Activated T-cell treated with anti-CD3 and anti-CD28 coated beads, Interleukin-2, amount 50 U/mL, for 72 hours (primary cell): Measurements from ENCODE around the gene SLK. TPM values are rescaled to one million over a fixed set of nuclear protein-coding genes. Genes with fewer than 3 reads are reported as not detected.

ENCODE experiments used
- ATAC-seq, 2 donors: fragments of 150-1000 bp; cut with Tn5 transposase; replicated peaks in 1 of 2; 2 replicates each; pipeline ENCODE4 v1.10.0; 2021; ENCODE audit warnings: moderate library complexity in 2 of 2, mild to moderate bottlenecking in 1 of 2
- DNase-seq, 2 donors: peaks; one replicate each; pipeline ENCODE4 v3.0.0; 2021 to 2022; ENCODE audit warnings: mixed read lengths in 1 of 2
- H3K27ac Mint-ChIP-seq: one replicate; pipeline ENCODE4 v1.8.0; 2022; ENCODE audit warnings: mild to moderate bottlenecking, moderate library complexity, mixed read lengths
- H3K27me3 Mint-ChIP-seq: one replicate; pipeline ENCODE4 v1.8.0; 2022; ENCODE audit warnings: low read depth, mixed read lengths
- H3K36me3 Mint-ChIP-seq, 2 donors: one replicate each; pipeline ENCODE4 v1.8.0; 2022; ENCODE audit warnings: mixed read lengths in 2 of 2, mild to moderate bottlenecking in 1 of 2; ENCODE audit not compliant: insufficient read depth in 2 of 2
- H3K4me1 Mint-ChIP-seq: one replicate; pipeline ENCODE4 v1.8.0; 2022; ENCODE audit warnings: low read depth, mixed read lengths
- H3K4me3 Mint-ChIP-seq, 2 donors: one replicate each; pipeline ENCODE4 v1.8.0; 2022; ENCODE audit warnings: mild to moderate bottlenecking in 2 of 2, mixed read lengths in 2 of 2, moderate library complexity in 2 of 2
- H3K9me3 Mint-ChIP-seq, 2 donors: one replicate each; pipeline ENCODE4 v1.8.0; 2022; ENCODE audit warnings: mixed read lengths in 2 of 2
- total RNA-seq, 2 donors: library from RNA; stranded (reverse); gene quantifications; one replicate each; pipeline ENCODE4 v1.2.3, GENCODE V29; 2022

SLK gene
- total RNA-seq, 2 donors from 2014 or later, result 22.5 to 25.1 TPM

DNA sequence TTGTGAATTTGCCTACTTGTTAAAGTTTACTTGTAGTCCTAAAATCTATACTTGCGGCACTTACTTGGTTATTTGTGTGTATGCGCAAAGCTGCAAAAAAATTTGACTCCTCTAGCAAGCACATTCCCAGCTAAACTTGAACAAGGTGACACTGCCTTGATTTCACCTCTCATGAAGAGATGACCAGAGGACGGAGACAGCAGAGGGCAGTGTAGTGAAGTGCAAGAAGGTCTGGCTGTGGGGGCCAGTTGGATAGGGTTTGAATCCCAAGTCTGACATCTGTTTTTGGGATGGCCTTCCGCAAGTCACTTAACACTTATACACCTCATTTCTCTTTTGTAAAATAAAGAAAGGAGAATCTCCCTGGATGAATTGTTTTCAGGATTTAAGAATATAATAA lies 15.7 kb downstream of the SLK start:
- no peaks in the 10 kb centered on the region for H3K9me3 Mint-ChIP-seq
- DNase-seq, result no peak
- H3K27me3 Mint-ChIP-seq, result no peaks in the 10 kb centered on the region
- no peak for ATAC-seq
- peaks cover 74% of the 10 kb centered on the region for H3K4me1 Mint-ChIP-seq
- H3K36me3 Mint-ChIP-seq, result no peaks in the 10 kb centered on the region
- no peak overlapping the region for H3K27ac Mint-ChIP-seq
- H3K4me3 Mint-ChIP-seq, result peak overlapping the region in 1 of 2 donors; percentile 39

DNA sequence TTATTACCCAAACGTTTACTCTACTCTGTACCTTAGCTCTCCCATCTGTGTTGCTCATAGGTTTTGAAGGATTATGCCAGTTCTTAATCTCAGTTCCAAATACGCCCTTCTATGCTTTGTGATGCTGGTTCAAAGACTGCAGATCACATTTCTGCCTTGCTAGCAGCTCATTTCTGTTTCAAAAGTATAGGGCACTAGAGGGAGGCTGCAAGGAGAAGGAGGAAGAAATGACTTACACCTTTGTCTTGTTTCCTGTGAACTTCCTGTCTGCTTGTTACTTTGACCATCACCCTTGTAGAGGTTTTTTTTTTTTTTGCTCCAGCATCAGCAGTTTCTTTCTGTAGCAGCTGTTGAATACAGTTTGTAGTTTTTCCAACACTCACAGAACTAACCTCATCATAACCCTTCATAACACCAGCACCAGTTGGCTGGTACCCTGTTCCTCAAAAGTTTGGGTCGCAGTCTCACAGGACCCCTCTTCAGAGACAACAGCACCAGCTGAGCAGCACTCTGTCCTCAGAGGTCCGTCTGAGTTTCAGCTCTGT lies 16.5 kb downstream of the SLK start:
- H3K36me3 Mint-ChIP-seq, result no peaks in the 10 kb centered on the region
- peak overlapping the region; percentile 72 to 84 for H3K4me3 Mint-ChIP-seq
- H3K27me3 Mint-ChIP-seq, result no peaks in the 10 kb centered on the region
- peak; percentile 86 to 92 for ATAC-seq
- peaks cover 79% of the 10 kb centered on the region for H3K4me1 Mint-ChIP-seq
- H3K9me3 Mint-ChIP-seq, result no peaks in the 10 kb centered on the region
- peak overlapping the region; percentile 86 for H3K27ac Mint-ChIP-seq
- no peak for DNase-seq

DNA sequence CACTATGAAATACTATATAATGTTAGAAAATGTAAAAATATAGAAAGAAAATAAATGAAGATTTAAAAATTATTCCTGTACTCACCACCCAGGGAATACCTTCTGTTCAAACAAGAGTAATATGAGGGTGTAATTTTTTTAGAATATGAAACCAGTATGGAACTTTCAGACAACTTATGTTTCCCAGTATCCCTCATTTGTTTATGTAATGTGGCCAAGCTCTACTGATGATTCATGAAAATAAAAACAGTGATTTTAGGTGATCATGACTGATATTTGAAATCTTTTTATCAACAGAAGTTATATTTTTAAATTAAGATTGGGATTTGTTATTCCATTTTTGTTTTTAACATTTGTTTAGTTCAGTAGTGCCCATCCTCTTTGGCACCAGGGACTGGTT lies 18.8 kb downstream of the SLK start:
- H3K27ac Mint-ChIP-seq, result no peak overlapping the region
- no peak for ATAC-seq
- H3K4me1 Mint-ChIP-seq, result peaks cover 79% of the 10 kb centered on the region
- no peaks in the 10 kb centered on the region for H3K27me3 Mint-ChIP-seq
- no peak for DNase-seq
- peaks cover 0 to 1% of the 10 kb centered on the region in 2 donors for H3K36me3 Mint-ChIP-seq
- no peak overlapping the region for H3K4me3 Mint-ChIP-seq
- H3K9me3 Mint-ChIP-seq, result no peaks in the 10 kb centered on the region

DNA sequence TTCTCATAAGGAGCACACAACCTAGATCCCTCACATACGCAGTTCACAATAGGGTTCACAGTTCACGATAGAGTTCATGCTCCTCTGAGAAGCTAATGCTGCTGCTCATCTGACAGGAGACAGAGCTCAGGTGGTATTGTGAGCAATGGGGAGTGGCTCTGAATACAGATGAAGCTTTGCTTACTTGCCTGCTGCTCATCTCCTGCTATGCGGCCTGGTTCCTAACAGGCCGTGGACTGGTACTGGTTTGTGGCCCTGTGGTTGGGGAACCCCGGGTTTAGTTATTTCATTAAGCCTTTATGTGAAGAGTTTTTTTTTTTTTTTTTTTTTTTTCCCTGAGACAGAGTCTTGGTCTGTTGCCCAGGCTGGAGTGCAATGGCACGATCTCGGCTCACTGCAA lies 19.4 kb downstream of the SLK start:
- Mint-ChIP-seq H3K4me3 (peak overlapping the region; percentile 27 to 34), H3K27ac (peak overlapping the region; percentile 86), H3K36me3 (peaks cover 0 to 1% of the 10 kb centered on the region in 2 donors), H3K27me3 (no peaks in the 10 kb centered on the region), H3K4me1 (peaks cover 72% of the 10 kb centered on the region), H3K9me3 (no peaks in the 10 kb centered on the region)
- peak; percentile 34 to 50 for DNase-seq
- ATAC-seq, result peak; percentile 72 to 74

DNA sequence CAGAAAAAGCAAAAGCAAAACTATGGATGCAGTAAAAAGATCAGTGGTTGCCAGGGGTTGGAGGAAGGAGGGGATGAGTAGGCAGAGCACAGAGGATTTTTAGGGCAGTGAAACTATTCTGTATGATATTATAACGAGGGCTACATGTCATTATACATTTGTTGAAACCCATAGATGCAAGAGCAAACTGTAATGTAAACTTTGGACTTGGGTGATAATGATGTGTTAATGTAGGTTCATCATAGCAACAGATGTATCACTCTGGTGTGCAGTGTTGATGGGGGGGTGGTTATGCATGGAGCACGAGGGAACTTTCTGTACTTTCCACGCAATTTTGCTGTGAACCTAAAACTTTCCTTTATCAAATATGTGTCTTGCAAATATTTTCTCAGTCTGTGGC lies 23.2 kb downstream of the SLK start:
- DNase-seq (no peak), ATAC-seq (no peak)
- Mint-ChIP-seq H3K27ac (no peak overlapping the region), H3K4me3 (peak overlapping the region in 1 of 2 donors; percentile 12), H3K9me3 (no peaks in the 10 kb centered on the region), H3K27me3 (no peaks in the 10 kb centered on the region), H3K36me3 (peaks cover 4% of the 10 kb centered on the region in 2 donors), H3K4me1 (peaks cover 48% of the 10 kb centered on the region)

DNA sequence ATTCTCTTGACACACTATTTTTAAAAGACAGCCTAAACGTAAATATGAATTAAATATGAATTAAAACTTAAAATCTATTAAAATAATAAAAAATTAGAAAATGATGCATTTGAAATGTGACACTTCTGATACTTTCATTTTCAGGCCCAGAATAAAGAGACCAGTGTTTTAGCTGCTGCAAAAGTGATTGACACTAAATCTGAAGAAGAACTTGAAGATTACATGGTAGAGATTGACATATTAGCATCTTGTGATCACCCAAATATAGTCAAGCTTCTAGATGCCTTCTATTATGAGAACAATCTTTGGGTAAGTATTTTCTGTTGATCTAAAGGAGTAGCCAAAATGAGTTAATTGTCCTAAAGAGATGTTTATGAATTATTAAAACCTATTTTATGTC lies 23.6 kb downstream of the SLK start:
- H3K4me1 Mint-ChIP-seq, result peaks cover 44% of the 10 kb centered on the region
- DNase-seq (no peak), ATAC-seq (no peak)
- H3K27ac Mint-ChIP-seq, result no peak overlapping the region
- H3K9me3 Mint-ChIP-seq, result no peaks in the 10 kb centered on the region
- H3K36me3 Mint-ChIP-seq, result peaks cover 4% of the 10 kb centered on the region in 2 donors
- no peaks in the 10 kb centered on the region for H3K27me3 Mint-ChIP-seq
- H3K4me3 Mint-ChIP-seq, result no peak overlapping the region

DNA sequence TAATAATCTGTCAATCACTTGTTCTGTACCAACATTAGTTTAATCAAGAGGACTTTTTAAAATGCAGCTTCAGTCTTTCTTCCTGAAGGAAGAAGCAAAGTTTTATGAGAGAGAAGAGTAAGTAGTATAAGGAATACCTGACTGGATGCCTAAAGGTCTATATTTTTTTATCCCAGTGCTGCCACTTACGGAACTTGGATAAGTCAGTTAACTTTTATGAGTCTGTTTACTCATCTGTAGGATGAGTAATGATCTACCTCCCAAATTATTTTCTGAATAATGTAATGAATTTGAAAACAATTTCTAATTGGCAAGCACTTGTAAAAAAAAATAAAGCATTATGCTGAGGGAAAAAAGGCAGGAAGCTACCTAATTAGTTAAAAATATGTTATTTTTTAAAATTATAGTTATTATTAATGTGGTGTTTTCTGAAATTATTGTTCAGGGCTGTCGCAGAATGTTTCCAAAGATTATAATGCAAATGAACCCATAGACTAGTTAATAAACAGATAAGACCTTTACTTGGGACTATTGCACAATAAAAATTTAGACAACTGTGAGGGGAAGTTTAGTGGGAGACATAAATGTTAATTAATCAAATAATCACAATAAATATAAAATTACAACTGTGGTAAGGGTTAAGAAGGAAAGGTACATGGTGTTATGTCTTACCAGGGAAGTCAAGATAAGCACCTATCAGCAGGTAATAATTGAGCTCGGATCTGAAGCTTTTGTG lies 24.6 kb downstream of the SLK start:
- H3K9me3 Mint-ChIP-seq, result no peaks in the 10 kb centered on the region
- ATAC-seq, result no peak
- no peak overlapping the region for H3K27ac Mint-ChIP-seq
- peaks cover 4 to 6% of the 10 kb centered on the region in 2 donors for H3K36me3 Mint-ChIP-seq
- H3K4me1 Mint-ChIP-seq, result peaks cover 36% of the 10 kb centered on the region
- H3K4me3 Mint-ChIP-seq, result no peak overlapping the region
- no peaks in the 10 kb centered on the region for H3K27me3 Mint-ChIP-seq
- no peak for DNase-seq

DNA sequence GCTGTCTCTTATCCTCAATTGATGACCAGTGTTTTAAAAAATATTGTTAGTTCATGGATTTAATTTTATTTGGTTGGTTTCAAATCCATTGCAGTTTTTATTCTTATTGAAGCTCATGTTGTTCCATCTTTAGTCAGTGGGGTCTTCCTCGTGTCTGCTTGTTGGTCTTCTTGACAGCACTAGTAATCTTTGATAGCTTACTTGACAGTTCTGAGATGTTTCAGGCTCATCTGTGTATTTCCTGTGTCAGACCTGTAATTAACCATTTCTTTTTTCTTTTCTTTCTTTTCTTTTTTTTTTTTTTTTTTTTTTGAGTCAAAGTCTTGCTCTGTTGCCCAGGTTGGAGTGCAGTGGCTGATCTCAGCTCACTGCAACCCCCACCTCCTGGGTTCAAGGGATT lies 28.2 kb downstream of the SLK start:
- no peaks in the 10 kb centered on the region for H3K27me3 Mint-ChIP-seq
- H3K9me3 Mint-ChIP-seq, result no peaks in the 10 kb centered on the region
- peaks cover 6 to 10% of the 10 kb centered on the region in 2 donors for H3K36me3 Mint-ChIP-seq
- ATAC-seq (no peak), DNase-seq (no peak)
- no peak overlapping the region for H3K27ac Mint-ChIP-seq
- H3K4me1 Mint-ChIP-seq, result peaks cover 13% of the 10 kb centered on the region
- no peak overlapping the region for H3K4me3 Mint-ChIP-seq

DNA sequence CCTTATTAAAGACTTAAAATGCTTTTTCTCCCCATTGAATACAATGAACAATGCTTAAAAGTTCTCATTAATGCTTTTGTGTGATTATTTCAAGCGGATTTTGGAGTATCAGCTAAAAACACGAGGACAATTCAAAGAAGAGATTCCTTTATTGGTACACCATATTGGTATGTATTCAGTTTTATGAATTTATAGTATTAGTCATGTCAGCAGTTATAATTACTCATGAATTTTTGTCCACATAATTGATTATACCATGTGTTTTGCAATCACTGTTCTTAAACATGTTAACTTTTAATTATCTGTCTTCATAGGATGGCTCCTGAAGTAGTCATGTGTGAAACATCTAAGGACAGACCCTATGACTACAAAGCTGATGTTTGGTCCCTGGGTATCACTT lies 31.9 kb downstream of the SLK start:
- no peaks in the 10 kb centered on the region for H3K9me3 Mint-ChIP-seq
- no peak overlapping the region for H3K4me3 Mint-ChIP-seq
- peaks cover 21% of the 10 kb centered on the region for H3K4me1 Mint-ChIP-seq
- ATAC-seq, result no peak
- H3K27me3 Mint-ChIP-seq, result no peaks in the 10 kb centered on the region
- peaks cover 10 to 23% of the 10 kb centered on the region in 2 donors for H3K36me3 Mint-ChIP-seq
- H3K27ac Mint-ChIP-seq, result no peak overlapping the region
- no peak for DNase-seq

DNA sequence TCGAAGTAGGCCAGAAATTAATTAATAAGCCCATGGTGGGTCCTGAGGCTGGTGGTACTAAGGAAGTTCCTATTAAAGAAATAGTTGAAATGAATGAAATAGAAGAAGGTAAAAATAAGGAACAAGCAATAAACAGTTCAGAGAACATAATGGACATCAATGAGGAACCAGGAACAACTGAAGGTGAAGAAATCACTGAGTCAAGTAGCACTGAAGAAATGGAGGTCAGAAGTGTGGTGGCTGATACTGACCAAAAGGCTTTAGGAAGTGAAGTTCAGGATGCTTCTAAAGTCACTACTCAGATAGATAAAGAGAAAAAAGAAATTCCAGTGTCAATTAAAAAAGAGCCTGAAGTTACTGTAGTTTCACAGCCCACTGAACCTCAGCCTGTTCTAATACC lies 36.0 kb downstream of the SLK start:
- ATAC-seq (no peak), DNase-seq (no peak)
- Mint-ChIP-seq H3K27me3 (no peaks in the 10 kb centered on the region), H3K36me3 (peaks cover 5 to 19% of the 10 kb centered on the region in 2 donors), H3K27ac (peak overlapping the region; percentile 36), H3K9me3 (no peaks in the 10 kb centered on the region), H3K4me1 (peaks cover 9% of the 10 kb centered on the region), H3K4me3 (no peak overlapping the region)

DNA sequence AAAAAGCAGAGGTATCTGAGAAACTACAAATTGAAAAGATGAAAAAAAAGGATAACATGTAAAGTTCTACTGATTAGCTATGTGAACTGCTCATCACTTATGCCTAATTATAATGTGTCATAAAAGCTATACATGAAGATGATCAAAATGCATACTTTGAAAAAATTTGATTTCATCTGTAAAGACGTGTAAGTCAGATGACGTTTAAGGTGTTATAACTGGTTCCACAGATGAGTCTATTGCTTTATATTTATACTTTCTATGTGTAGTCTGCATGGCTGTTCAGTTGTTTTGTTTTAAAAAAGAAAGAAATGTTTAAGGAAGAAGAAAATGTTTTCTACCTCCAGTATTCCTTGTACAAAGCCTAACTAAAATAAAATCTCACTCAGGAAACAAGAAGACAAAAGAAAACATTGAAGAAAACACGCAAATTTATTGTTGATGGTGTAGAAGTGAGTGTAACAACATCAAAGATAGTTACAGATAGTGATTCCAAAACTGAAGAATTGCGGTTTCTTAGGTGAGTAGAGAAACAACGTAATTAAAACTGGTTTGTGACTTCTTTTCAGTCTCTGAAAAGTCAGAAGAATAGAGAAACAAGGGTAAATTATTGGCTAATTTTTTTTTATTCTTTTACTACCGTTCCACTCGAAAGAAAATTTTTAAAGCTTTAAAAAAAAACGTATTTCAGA lies 38.4 kb downstream of the SLK start:
- H3K27me3 Mint-ChIP-seq, result no peaks in the 10 kb centered on the region
- peak overlapping the region in 1 of 2 donors; percentile 73 for H3K4me3 Mint-ChIP-seq
- peaks cover 5 to 21% of the 10 kb centered on the region in 2 donors for H3K36me3 Mint-ChIP-seq
- H3K9me3 Mint-ChIP-seq, result no peaks in the 10 kb centered on the region
- peaks cover 9% of the 10 kb centered on the region for H3K4me1 Mint-ChIP-seq
- no peak for DNase-seq
- peak overlapping the region; percentile 84 for H3K27ac Mint-ChIP-seq
- ATAC-seq, result peak in 1 of 2 donors; percentile 72

DNA sequence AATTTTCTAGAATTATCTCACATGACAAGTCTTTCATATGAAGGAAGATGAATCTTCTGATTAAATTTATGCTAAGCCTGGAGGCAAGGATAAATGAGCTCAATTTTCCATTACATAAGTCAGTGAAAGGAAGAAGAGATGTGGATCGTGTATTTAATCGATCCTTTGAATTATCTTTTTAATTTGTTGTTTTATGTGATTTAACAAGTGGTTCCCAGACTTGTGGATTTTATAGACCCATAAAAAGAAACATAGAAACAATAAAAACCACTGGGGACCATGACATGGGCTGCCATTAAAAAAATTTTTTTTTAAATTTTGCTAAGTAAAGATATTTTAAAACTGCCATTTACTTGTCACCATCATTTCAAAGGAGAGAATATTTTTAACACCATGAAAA lies 45.0 kb downstream of the SLK start:
- ATAC-seq (no peak), DNase-seq (no peak)
- Mint-ChIP-seq H3K4me1 (no peaks in the 10 kb centered on the region), H3K4me3 (no peak overlapping the region), H3K9me3 (no peaks in the 10 kb centered on the region), H3K27ac (no peak overlapping the region), H3K36me3 (peaks cover 2% of the 10 kb centered on the region in 2 donors), H3K27me3 (no peaks in the 10 kb centered on the region)

DNA sequence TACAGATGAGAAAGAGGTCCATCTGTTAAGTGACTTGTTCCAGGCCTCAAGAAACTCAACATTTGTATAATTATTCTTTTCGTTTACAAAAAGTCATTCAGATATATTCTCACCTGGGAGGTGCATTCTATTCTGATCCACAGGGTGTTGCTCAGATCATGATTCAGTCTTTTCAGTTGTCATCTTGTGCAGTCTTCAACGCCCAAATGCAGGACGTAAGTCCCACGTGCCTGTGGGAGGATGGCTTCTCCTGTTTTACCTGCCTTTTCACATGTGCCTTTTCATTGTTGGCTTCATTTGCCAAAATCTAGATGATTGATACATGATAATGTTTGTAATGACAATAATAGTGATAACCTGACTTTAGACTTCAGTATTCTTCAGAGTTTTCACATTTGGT lies 46.5 kb downstream of the SLK start:
- H3K27me3 Mint-ChIP-seq, result no peaks in the 10 kb centered on the region
- no peak overlapping the region for H3K4me3 Mint-ChIP-seq
- DNase-seq (no peak), ATAC-seq (no peak)
- no peaks in the 10 kb centered on the region for H3K9me3 Mint-ChIP-seq
- H3K36me3 Mint-ChIP-seq, result peaks cover 2 to 7% of the 10 kb centered on the region in 2 donors
- H3K27ac Mint-ChIP-seq, result no peak overlapping the region
- peaks cover 6% of the 10 kb centered on the region for H3K4me1 Mint-ChIP-seq
